SK-N-SH (cell line): ENCODE measurements around the gene SLC43A3.

Experiments used
- CTCF ChIP-seq: fragments of 200-600 bp; sonication (generic); IDR thresholded peaks from 2 replicates; pipeline ENCODE4 v1.6.1; 2017; ENCODE audit warnings: antibody characterized with exemption, mild to moderate bottlenecking, moderate library complexity
- EP300 ChIP-seq, 2 experiments: IDR thresholded peaks; 2 replicates each; pipeline versions ENCODE4 v1.4.0 to v1.6.1; 2012; ENCODE audit warnings: borderline replicate concordance in 1 of 2, low read depth in 1 of 2, low read length in 1 of 2
- POLR2AphosphoS5 ChIP-seq: IDR thresholded peaks from 2 replicates; pipeline ENCODE4 v1.6.1; 2012; ENCODE audit warnings: low read depth, low read length
- RAD21 ChIP-seq: IDR thresholded peaks from 2 replicates; pipeline ENCODE4 v1.6.1; 2012; ENCODE audit warnings: mild to moderate bottlenecking, low read length
- RFX5 ChIP-seq: IDR thresholded peaks from 2 replicates; pipeline ENCODE4 v1.6.1; 2012; ENCODE audit warnings: mild to moderate bottlenecking, improper control_type of control experiment, low read length
- TAF1 ChIP-seq: IDR thresholded peaks from 2 replicates; pipeline ENCODE4 v1.6.1; 2012; ENCODE audit warnings: low read depth, mild to moderate bottlenecking, low read length, moderate library complexity, borderline replicate concordance
- TCF12 ChIP-seq: IDR thresholded peaks from 2 replicates; pipeline ENCODE4 v1.4.0; 2012
- TF ChIP-seq, protein P1 (sequence below): fragments of 150-350 bp; IDR thresholded peaks from 2 replicates; pipeline ENCODE4 v1.6.1; 2017; ENCODE audit warnings: antibody characterized with exemption, low read length, low read depth, borderline replicate concordance
- TF ChIP-seq, protein P2 (sequence below): IDR thresholded peaks from 2 replicates; pipeline ENCODE4 v1.4.0; 2012; ENCODE audit warnings: low read depth, borderline replicate concordance

GRCh38 chr11:57426929-57427726, at the start of gene SLC43A3:
- TF ChIP-seq, protein P1, sequence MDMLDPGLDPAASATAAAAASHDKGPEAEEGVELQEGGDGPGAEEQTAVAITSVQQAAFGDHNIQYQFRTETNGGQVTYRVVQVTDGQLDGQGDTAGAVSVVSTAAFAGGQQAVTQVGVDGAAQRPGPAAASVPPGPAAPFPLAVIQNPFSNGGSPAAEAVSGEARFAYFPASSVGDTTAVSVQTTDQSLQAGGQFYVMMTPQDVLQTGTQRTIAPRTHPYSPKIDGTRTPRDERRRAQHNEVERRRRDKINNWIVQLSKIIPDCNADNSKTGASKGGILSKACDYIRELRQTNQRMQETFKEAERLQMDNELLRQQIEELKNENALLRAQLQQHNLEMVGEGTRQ = no peak
- no peak for TF ChIP-seq CTCF
- no peak for TF ChIP-seq TAF1
- TF ChIP-seq POLR2AphosphoS5 = no peak
- no peak for TF ChIP-seq EP300 (IDR thresholded peaks at IDR 0.05; ENCODE audit: borderline replicate concordance in 1 of 2, low read depth in 1 of 2, low read length in 1 of 2)
- TF ChIP-seq, protein P2, sequence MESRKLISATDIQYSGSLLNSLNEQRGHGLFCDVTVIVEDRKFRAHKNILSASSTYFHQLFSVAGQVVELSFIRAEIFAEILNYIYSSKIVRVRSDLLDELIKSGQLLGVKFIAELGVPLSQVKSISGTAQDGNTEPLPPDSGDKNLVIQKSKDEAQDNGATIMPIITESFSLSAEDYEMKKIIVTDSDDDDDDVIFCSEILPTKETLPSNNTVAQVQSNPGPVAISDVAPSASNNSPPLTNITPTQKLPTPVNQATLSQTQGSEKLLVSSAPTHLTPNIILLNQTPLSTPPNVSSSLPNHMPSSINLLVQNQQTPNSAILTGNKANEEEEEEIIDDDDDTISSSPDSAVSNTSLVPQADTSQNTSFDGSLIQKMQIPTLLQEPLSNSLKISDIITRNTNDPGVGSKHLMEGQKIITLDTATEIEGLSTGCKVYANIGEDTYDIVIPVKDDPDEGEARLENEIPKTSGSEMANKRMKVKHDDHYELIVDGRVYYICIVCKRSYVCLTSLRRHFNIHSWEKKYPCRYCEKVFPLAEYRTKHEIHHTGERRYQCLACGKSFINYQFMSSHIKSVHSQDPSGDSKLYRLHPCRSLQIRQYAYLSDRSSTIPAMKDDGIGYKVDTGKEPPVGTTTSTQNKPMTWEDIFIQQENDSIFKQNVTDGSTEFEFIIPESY = no peak
- no peak for TF ChIP-seq RAD21
- no peak for TF ChIP-seq RFX5
- 0 out of 2 replicates have a peak, but pooled peaks have one; percentile 11 for TF ChIP-seq TCF12
